ENCODE measurements around the gene HECTD1. TPM values are rescaled to one million over a fixed set of nuclear protein-coding genes. Genes with fewer than 3 reads are reported as not detected.

HECTD1 gene
- total RNA-seq, 1 experiment from 2014 or later: 88.5 TPM

DNA sequence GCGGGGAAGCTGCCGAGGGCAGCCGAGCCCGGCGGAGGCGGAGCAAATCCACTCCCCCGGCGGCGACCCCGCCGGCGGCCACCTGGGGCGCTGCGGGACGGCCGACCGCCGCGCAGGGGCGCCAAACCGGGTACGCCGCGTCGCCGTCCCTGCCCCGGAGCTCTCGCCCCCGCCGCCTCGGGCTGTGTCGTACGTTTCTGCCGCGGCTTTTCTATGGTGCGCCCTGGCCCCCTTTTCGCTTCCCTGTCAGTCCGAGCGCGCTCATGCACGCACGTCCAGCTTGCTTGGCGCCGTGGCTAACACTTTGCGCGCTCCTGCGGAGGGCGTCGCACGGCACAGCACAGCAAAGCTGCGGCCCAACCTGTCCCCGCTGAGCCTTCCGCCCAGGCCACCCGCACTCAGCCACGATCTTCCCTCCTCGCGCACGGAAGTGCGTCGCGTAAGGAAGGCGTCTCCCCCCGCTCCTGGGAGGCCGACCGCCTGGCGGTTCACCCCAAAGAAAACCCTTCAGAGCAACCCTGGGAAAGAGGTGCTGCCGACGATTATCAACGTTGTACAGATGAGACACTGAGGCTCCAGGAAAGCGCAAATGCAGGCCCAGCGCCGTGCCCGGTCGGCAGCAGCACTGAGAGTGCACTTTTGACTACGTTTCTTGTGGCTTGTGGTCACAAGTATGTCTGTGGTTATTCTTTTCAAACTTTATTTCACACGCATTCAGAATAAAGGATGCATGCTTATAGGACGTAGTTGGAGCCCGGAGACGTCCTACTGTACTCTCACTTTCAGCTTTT lies at the start of gene HECTD1 (continued):
- no peak for TF ChIP-seq ZNF396 (CRISPR knock-in tag; IDR thresholded peaks at IDR 0.05; ENCODE audit: borderline replicate concordance)
- TF ChIP-seq, protein P1, sequence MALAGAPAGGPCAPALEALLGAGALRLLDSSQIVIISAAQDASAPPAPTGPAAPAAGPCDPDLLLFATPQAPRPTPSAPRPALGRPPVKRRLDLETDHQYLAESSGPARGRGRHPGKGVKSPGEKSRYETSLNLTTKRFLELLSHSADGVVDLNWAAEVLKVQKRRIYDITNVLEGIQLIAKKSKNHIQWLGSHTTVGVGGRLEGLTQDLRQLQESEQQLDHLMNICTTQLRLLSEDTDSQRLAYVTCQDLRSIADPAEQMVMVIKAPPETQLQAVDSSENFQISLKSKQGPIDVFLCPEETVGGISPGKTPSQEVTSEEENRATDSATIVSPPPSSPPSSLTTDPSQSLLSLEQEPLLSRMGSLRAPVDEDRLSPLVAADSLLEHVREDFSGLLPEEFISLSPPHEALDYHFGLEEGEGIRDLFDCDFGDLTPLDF (CRISPR knock-in tag; IDR thresholded peaks at IDR 0.05): peak; percentile 77; the same call in 1 of the 2 replicates
- TF ChIP-seq HMGA2 (CRISPR knock-in tag; IDR thresholded peaks at IDR 0.05): peak; percentile 42; the same call in 1 of the 2 replicates
- TF ChIP-seq, protein P2, sequence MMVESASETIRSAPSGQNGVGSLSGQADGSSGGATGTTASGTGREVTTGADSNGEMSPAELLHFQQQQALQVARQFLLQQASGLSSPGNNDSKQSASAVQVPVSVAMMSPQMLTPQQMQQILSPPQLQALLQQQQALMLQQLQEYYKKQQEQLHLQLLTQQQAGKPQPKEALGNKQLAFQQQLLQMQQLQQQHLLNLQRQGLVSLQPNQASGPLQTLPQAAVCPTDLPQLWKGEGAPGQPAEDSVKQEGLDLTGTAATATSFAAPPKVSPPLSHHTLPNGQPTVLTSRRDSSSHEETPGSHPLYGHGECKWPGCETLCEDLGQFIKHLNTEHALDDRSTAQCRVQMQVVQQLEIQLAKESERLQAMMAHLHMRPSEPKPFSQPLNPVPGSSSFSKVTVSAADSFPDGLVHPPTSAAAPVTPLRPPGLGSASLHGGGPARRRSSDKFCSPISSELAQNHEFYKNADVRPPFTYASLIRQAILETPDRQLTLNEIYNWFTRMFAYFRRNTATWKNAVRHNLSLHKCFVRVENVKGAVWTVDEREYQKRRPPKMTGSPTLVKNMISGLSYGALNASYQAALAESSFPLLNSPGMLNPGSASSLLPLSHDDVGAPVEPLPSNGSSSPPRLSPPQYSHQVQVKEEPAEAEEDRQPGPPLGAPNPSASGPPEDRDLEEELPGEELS (CRISPR knock-in tag; IDR thresholded peaks at IDR 0.05): no peak
- TF ChIP-seq ZNF671 (CRISPR knock-in tag; IDR thresholded peaks at IDR 0.05): no peak
- TF ChIP-seq, protein P3, sequence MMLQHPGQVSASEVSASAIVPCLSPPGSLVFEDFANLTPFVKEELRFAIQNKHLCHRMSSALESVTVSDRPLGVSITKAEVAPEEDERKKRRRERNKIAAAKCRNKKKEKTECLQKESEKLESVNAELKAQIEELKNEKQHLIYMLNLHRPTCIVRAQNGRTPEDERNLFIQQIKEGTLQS (CRISPR knock-in tag; conservative IDR thresholded peaks at IDR 0.05): no peak
- no peak; the same call in 1 of the 2 replicates for TF ChIP-seq CBFB (CRISPR knock-in tag; IDR thresholded peaks at IDR 0.05; ENCODE audit: low read depth)
- 0 out of 2 replicates have a peak, but pooled peaks have one; percentile 20 for TF ChIP-seq NR2C2 (CRISPR knock-in tag; IDR thresholded peaks at IDR 0.05)
- peak; percentile 58; the same call in 1 of the 2 replicates for TF ChIP-seq ZNF232 (CRISPR knock-in tag; IDR thresholded peaks at IDR 0.05)
- peak; percentile 92 for TF ChIP-seq GABPB1 (CRISPR knock-in tag; IDR thresholded peaks at IDR 0.05)
- TF ChIP-seq, protein P4, sequence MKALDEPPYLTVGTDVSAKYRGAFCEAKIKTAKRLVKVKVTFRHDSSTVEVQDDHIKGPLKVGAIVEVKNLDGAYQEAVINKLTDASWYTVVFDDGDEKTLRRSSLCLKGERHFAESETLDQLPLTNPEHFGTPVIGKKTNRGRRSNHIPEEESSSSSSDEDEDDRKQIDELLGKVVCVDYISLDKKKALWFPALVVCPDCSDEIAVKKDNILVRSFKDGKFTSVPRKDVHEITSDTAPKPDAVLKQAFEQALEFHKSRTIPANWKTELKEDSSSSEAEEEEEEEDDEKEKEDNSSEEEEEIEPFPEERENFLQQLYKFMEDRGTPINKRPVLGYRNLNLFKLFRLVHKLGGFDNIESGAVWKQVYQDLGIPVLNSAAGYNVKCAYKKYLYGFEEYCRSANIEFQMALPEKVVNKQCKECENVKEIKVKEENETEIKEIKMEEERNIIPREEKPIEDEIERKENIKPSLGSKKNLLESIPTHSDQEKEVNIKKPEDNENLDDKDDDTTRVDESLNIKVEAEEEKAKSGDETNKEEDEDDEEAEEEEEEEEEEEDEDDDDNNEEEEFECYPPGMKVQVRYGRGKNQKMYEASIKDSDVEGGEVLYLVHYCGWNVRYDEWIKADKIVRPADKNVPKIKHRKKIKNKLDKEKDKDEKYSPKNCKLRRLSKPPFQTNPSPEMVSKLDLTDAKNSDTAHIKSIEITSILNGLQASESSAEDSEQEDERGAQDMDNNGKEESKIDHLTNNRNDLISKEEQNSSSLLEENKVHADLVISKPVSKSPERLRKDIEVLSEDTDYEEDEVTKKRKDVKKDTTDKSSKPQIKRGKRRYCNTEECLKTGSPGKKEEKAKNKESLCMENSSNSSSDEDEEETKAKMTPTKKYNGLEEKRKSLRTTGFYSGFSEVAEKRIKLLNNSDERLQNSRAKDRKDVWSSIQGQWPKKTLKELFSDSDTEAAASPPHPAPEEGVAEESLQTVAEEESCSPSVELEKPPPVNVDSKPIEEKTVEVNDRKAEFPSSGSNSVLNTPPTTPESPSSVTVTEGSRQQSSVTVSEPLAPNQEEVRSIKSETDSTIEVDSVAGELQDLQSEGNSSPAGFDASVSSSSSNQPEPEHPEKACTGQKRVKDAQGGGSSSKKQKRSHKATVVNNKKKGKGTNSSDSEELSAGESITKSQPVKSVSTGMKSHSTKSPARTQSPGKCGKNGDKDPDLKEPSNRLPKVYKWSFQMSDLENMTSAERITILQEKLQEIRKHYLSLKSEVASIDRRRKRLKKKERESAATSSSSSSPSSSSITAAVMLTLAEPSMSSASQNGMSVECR (CRISPR knock-in tag; IDR thresholded peaks at IDR 0.05; ENCODE audit: borderline replicate concordance): peak; percentile 48; the same call in 1 of the 2 replicates
- TF ChIP-seq, protein P5, sequence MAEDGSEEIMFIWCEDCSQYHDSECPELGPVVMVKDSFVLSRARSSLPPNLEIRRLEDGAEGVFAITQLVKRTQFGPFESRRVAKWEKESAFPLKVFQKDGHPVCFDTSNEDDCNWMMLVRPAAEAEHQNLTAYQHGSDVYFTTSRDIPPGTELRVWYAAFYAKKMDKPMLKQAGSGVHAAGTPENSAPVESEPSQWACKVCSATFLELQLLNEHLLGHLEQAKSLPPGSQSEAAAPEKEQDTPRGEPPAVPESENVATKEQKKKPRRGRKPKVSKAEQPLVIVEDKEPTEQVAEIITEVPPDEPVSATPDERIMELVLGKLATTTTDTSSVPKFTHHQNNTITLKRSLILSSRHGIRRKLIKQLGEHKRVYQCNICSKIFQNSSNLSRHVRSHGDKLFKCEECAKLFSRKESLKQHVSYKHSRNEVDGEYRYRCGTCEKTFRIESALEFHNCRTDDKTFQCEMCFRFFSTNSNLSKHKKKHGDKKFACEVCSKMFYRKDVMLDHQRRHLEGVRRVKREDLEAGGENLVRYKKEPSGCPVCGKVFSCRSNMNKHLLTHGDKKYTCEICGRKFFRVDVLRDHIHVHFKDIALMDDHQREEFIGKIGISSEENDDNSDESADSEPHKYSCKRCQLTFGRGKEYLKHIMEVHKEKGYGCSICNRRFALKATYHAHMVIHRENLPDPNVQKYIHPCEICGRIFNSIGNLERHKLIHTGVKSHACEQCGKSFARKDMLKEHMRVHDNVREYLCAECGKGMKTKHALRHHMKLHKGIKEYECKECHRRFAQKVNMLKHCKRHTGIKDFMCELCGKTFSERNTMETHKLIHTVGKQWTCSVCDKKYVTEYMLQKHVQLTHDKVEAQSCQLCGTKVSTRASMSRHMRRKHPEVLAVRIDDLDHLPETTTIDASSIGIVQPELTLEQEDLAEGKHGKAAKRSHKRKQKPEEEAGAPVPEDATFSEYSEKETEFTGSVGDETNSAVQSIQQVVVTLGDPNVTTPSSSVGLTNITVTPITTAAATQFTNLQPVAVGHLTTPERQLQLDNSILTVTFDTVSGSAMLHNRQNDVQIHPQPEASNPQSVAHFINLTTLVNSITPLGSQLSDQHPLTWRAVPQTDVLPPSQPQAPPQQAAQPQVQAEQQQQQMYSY (CRISPR knock-in tag; IDR thresholded peaks at IDR 0.05): no peak
- TF ChIP-seq, protein P6, sequence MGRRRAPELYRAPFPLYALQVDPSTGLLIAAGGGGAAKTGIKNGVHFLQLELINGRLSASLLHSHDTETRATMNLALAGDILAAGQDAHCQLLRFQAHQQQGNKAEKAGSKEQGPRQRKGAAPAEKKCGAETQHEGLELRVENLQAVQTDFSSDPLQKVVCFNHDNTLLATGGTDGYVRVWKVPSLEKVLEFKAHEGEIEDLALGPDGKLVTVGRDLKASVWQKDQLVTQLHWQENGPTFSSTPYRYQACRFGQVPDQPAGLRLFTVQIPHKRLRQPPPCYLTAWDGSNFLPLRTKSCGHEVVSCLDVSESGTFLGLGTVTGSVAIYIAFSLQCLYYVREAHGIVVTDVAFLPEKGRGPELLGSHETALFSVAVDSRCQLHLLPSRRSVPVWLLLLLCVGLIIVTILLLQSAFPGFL (CRISPR knock-in tag; IDR thresholded peaks at IDR 0.05; ENCODE audit: borderline replicate concordance): peak; percentile 92; the same call in 1 of the 2 replicates
- no peak for TF ChIP-seq FOXJ3 (CRISPR knock-in tag; IDR thresholded peaks at IDR 0.05; ENCODE audit: borderline replicate concordance)
- no peak for TF ChIP-seq RORB (CRISPR knock-in tag; IDR thresholded peaks at IDR 0.05)
- TF ChIP-seq JUN (CRISPR knock-in tag; IDR thresholded peaks at IDR 0.05): no peak
- TF ChIP-seq, protein P7, sequence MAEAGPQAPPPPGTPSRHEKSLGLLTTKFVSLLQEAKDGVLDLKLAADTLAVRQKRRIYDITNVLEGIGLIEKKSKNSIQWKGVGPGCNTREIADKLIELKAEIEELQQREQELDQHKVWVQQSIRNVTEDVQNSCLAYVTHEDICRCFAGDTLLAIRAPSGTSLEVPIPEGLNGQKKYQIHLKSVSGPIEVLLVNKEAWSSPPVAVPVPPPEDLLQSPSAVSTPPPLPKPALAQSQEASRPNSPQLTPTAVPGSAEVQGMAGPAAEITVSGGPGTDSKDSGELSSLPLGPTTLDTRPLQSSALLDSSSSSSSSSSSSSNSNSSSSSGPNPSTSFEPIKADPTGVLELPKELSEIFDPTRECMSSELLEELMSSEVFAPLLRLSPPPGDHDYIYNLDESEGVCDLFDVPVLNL (CRISPR knock-in tag; IDR thresholded peaks at IDR 0.05; ENCODE audit: borderline replicate concordance, low read depth): 0 out of 2 replicates have a peak, but pooled peaks have one; percentile 7
- TF ChIP-seq SMAD3 (CRISPR knock-in tag; IDR thresholded peaks at IDR 0.05; ENCODE audit: borderline replicate concordance): 0 out of 2 replicates have a peak, but pooled peaks have one; percentile 62
- 0 out of 2 replicates have a peak, but pooled peaks have one; percentile 13 for TF ChIP-seq PRRX2 (CRISPR knock-in tag; IDR thresholded peaks at IDR 0.05)
- TF ChIP-seq, protein P8, sequence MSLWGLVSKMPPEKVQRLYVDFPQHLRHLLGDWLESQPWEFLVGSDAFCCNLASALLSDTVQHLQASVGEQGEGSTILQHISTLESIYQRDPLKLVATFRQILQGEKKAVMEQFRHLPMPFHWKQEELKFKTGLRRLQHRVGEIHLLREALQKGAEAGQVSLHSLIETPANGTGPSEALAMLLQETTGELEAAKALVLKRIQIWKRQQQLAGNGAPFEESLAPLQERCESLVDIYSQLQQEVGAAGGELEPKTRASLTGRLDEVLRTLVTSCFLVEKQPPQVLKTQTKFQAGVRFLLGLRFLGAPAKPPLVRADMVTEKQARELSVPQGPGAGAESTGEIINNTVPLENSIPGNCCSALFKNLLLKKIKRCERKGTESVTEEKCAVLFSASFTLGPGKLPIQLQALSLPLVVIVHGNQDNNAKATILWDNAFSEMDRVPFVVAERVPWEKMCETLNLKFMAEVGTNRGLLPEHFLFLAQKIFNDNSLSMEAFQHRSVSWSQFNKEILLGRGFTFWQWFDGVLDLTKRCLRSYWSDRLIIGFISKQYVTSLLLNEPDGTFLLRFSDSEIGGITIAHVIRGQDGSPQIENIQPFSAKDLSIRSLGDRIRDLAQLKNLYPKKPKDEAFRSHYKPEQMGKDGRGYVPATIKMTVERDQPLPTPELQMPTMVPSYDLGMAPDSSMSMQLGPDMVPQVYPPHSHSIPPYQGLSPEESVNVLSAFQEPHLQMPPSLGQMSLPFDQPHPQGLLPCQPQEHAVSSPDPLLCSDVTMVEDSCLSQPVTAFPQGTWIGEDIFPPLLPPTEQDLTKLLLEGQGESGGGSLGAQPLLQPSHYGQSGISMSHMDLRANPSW (CRISPR knock-in tag; conservative IDR thresholded peaks at IDR 0.05; ENCODE audit: low read depth): 0 out of 2 replicates have a peak, but pooled peaks have one; percentile 13

Measured in WTC11 (cell line).